Activated CD8-positive, alpha-beta memory T cell treated with anti-CD3 and anti-CD28 coated beads, Interleukin-2, amount 50 U/mL, for 48 hours (primary cell): ENCODE measurements around the gene TANK.
"Not testable (repeated sequence)": the region's sequence is repeated elsewhere in the genome, so short reads cannot be mapped to it uniquely, and the experiment has no call there.

Source experiments
- DNase-seq: peaks from one replicate; pipeline ENCODE4 v3.0.0-alpha.2; 2020

TANK gene

DNA sequence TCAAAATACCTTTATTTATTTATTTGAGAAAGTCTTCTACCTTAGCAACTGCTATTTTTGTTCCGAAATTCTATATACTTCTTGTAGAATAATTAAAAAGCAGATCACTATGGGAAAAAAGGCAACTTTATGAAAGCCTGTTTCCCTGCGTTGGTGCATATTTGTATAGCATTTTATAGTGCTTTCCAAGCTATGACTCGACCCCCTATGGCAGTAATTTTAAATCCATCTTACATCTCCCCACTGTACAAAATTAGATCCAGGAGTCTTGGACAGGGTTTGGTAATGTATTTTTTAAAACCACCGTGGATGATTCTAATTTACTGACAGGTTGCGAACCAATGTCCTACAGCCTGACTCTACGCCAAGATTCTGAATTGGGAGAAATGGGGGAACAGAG is 10.1 kb downstream of the TANK start:
- no peak for DNase-seq

DNA sequence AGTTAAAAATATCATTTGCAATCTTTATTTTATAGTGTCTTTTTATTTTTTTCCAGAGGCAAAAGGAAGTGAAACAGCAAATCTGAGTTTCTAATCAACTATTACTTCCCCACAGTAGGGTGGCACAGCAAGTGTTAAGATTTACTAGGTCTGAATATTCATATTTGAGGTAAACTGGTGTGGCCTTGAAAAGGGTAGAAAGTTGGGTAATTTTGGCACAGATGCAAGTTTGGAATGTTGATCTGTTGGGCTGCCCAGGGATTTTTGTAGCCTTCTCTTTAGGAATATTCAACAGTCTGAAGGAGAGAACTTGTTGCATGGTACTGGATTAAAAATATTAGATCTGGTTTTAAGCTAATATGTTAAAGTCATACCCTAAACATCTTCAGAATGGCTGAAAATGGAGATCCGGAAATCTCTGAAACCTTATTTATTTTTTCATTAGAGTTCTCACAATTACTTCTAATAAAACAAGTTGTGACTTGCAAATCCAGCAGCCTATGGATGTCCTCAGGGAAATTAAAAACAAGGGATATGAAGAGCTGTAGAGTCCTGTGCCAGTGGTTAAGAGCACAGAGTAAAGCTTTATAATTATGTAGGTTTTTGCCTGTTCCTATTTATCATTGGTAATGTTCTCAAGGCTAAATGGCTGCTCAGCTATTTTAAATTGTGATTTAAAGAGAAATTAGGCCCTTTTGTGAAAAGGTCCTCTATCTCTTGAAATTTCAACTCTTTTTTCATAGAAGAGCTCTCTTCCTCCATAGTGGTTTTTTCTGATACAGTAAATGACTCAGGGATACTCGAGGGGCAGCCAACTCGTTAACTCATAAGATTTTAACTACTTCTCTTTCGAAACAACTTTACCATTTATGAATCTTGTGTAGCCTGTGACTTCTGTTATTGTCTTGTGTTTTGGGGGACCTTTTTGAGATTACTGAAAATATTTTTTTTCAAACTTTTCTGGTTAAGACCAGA is 11.0 kb downstream of the TANK start:
- no peak for DNase-seq

DNA sequence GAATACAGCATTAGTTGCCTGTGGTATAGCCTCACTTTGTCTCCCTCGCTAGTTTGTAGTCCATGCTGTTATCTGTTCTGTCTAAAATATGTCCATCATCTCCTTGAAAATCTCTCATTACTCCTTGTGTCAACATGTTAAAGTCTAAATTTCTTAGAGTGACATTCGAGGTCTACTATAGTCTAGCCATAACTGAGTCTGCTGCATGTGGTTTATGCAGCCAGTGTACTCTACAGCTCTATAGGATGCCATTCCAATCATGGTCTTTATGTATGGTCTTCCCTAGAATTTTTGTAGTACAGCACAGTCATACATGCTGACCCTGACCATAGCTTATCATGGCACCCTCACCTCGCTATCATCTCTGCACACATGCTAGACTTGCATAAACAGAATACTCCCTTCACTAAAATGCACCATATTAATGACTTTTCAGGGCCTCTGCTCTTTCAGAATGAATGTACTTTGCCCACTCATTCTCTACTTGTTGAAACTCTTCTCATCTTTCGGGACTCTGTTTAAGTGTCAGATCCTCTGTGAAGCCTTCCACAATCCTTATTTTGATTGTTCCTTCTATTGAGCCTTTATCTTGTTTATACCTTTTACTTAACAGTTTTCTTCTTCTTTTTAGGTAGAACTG is 12.8 kb downstream of the TANK start:
- no peak for DNase-seq

DNA sequence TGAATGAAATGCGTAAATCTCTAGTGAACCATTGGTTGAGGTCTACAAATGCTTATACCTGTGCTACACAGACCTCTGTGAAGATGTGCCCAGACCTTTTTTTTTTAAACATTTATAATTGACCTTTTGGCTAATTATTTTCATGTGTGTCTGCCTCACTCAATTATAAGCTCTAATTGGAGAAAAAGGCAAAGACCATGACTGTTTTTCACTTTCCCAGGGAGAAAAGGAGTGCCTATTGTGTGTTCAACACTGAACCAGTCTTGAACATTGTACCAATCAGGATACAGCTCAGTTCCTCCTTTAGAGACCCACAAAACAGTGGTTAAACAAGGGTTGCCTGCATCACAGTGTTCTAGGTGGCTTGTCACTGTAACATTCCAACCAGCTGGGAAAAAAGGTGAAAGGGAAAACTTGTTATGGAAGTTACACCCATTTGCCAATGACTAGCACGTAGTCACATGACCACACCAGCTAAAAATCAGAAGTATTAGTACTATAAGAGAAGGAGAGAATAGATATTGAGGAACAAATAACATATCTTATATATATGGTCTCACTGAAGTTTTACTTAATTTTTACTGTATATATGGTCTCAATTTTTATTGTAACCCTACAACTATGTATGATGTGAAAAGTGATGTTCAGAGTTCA is 13.4 kb downstream of the TANK start:
- DNase-seq: no peak

DNA sequence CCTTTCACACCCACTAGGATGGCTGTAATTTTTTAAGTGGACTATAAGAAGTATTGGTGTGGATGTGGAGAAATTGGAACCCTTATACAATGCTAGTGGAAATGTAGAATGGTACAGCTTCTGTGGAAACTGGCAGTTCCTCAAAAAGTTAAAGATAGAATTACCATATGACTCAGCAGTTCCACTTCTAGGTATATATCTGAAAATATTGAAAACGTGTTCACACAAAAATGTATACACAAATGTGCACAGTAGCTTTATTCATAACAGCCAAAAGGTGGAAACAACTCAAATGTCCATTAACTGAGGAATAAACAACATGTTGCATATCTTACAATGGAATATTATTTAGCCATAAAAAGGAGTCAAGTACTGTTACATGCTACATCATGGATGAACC is 17.7 kb downstream of the TANK start:
- DNase-seq: no peak

DNA sequence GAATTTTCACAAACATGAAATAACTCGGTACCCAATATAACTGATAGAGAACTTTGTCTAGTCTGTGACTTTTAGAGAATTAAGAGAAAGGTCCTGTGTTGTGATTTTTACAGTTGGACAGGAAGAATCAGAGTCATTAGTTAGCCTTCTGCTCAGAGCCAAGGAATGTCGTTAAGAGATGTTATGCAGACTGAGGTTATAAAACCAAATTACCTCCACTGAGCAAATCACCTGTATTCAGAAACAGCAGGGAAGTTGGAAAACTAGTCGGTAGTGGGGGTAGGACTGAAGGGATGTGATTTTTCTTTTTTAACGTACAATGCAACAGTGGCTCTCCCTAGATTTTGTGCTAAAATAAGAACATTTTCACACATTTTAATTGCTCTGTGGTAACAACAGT is 18.5 kb downstream of the TANK start:
- DNase-seq: no peak

DNA sequence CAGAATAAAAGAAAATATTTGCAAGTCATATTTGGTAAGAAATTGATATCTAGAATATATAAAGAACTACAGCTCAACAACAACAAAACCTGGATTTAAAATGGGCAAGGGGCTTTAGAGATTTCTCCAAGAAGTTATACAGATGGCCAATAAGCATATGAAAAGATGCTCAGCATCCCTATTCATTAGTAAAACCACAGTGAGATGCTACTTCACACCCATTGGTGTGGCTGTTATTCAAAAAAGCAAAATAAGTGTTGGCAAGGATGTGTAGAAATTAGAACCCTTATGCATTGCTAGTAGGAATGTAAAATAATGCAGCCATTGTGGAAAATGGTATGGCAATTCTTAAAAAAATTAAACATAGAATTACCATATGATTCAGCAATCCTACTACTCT is 29.8 kb downstream of the TANK start:
- DNase-seq: no peak

DNA sequence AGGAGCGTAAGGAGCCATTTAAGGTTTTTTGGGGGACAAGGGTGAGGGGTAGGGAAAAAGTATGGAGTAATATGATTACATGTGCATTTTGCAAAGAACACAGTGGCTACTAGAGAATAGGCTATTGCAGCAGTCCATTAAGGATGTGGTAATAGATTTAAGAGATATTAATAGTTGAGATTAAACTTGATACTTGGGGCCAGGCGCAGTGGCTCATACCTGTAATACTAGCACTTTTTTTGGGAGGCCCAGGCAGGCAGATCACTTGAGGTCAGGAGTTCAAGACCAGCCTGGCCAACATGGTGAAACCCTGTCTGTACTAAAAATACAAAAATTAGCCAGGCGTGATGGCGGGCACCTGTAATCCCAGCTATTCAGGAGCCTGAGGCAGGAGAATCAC is 35.4 kb downstream of the TANK start:
- not testable (repeated sequence) for DNase-seq

DNA sequence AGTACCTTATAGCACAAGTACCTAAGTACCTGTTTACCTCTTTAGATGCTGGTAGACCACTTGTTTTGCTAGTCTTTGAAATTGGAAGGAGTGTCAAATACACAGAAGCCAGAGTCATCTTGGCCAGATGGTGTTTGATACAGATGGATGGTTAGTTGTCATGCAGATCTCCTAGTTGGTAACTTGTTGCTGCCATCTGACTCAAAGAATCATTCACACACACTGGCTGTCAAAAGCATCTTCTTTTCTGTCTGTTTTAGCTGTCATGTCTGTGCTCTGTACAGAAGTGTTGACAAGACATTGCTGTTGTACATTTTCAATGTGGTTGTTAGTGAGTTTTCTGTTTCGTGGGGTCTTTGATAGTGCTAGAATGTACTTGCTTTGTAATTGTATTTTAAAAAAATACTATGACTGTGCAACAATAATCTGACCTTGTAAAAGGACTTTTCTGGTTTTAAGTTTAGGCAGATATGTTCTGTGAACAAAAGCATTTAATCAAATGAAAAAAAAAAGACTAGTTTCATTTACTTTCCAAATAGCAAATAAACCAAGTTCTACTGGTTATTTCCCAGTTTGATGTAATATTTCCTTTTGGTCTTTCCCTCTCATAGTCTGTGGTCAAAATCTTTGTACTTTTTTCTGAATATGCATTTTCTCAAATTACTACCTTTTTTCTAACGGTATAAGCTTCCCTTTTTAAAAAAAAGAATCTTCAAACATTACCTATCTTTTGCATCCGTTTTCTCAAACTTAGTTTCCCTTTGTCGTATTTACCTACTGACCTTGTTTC is 39.9 kb downstream of the TANK start:
- no peak for DNase-seq

DNA sequence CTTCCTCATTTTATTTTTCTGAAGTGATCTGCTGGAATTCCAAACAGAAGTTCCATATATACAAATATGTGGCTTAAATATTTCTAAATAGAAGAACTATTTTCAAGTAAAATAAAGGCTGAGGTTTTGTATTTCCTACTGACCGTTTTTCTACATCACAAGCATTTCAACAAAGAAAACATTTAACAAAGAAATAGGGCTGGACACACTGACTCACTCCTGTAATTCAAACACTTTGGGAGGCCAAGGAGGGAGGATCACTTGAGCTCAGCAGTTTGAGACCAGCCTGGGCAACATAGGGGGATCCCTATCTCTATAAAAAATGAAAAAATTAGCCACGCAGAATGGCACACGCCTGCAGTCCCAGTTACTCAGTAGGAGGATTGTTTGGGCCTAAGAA is 44.6 kb downstream of the TANK start:
- no peak for DNase-seq

DNA sequence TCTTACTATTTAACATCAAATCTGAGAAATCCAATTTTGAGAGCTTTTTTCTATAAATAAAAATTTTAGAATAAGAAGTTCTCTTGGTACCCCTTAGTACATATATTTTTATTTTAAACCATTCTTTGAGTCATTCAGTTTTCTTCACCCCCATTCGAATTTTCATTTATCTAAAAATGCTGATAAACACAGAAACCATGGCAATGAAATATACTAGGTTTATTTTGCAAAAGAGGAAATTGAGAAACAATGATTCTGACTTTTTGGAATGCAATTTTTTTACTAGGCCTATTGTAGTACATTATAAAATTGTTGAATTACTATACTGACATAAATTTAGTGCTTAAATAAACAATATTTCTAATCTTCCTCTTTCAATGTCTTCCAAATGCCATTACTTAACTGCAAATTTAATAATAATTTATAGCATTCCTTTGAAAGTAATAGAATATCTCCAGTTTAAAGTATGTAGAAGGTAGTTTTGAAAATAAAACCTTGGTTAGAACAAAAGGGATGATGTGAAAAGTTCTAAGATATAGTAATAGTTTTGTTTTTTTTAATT is 46.3 kb downstream of the TANK start:
- no peak for DNase-seq

DNA sequence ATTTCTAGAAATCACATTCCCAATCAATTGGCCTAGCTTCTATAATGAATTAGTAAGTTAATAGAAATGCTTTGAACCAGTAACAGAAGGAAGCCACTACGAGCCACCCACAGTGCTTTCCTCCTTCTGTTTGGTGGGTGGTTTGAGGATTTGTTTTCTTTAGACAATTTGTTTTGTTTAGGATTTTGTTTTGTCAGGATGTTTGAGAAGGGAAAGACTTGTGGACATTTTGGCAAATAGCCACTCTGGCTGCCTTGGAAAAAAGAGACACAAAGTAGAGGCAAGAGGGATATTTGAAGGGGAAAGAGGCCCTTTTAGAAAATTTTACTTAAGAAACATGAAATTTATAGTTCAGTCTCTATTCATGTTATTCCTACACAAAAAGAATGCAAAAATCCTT is 47.7 kb downstream of the TANK start:
- DNase-seq: no peak

DNA sequence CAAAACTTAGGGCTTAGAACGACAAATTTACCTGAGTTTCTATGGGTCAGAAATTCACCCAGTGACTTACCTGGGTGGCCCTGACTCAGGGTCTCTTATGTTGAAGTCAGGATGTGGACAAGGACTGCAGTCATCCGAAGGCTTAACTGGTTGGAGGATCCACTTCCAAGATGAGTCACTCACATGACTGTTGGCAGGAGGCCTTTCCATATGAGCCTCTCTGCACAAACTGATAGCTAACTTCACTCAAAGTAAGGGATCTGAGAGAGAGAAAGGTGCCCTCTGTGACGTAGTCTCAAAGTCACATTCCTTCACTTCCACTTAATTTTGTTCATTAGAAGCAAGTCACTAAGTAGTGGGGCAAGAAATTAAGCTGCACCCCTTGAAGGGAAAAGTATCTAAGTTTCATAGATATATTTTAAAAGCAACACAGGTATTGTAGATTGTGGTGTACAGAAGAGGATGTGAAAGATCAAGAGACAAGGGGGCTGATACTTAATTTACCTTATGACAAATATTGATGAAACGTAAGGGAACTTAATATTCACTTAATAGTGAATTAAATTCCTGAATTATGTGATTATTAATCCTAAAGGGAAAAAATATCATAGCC is 48.4 kb downstream of the TANK start:
- no peak for DNase-seq

DNA sequence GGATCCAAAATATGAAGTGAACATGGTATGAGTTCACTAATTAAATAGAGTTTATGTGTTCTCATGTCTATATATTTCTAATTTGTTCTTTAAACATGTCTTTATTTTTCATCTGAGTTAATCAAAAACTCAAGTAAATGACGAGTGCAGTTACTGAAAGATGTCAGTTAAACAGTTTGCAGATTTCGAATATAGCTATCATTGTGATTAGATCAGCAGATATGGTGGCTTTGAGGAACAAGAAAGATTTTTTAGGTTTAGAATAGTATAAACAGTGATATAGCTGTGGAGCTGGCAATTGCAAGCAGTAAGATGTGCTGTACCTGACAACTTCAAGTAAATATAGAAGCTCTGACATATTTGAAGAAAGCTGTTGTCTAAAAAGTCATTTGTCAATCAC is 49.7 kb downstream of the TANK start:
- no peak for DNase-seq

DNA sequence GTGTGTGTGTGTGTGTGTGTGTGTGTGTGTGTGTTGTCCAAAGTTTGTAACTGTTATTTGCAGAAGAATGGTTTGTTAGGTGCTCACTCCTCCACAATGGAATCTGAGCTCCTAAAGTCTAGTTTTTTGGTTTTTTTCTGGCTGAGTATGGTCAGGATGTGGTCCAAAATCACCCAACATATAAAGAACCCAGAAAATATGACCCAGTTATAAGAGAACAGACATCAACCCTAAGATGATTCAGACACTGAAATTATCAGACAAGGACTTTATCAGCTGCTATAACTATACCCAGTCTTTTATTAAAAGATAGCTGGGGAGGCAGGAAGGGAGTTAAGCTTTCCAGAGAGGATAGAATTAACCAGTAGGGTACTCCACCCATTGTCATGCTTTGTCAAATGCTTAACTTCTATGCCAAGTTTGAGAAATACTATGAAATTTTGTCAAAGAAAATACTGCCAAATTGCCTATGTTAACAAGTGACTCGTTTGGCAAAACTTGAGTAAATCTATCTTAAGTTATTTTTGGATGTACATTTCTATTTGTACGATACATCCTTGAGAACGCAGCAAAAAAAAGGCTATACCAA is 57.5 kb downstream of the TANK start:
- DNase-seq: no peak

DNA sequence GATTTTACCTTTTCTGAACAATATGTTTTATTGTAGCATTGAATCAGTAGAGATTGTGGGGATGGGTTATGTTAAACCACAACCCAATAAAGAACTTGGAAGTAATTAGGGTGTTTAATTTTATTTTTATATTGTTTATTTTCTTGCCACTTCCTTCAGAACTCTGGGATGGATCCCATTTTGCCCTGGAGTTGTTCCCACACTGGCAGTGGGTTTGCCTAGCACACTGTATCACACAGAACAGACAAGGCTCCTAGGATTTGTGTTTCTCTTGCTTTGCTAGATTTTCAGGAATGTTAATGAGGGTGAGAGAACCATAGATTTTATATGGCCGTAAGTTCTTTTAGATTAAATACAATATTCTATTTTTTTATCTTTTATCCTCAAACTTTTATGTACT is 59.0 kb downstream of the TANK start:
- DNase-seq: no peak

DNA sequence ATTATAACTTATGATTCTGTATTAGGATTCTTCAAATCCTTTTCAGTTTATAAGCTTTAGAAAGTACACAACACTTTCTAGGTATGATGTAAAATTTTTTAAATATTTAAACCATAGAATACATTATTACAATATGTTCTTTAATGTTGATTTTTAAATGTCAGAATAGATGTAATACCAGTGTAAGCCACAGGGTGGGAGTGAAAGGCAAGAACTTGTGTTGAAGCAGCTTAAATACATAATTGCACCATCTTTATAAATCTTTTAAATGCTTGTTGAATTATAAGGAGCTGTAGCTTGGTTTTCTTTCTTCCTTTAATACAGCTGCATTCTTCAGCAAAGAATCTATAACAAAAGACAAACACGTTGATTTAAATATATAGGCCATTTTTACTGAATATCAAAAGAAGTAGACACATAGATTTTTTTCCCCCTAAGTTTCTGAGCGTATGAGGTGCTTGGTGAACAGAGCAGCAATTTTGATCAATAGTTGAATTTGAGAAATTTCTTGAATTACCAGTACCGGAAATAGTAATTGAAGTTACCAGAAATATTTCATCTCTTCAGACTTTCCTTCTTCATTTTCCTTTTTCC is 63.0 kb downstream of the TANK start:
- no peak for DNase-seq

DNA sequence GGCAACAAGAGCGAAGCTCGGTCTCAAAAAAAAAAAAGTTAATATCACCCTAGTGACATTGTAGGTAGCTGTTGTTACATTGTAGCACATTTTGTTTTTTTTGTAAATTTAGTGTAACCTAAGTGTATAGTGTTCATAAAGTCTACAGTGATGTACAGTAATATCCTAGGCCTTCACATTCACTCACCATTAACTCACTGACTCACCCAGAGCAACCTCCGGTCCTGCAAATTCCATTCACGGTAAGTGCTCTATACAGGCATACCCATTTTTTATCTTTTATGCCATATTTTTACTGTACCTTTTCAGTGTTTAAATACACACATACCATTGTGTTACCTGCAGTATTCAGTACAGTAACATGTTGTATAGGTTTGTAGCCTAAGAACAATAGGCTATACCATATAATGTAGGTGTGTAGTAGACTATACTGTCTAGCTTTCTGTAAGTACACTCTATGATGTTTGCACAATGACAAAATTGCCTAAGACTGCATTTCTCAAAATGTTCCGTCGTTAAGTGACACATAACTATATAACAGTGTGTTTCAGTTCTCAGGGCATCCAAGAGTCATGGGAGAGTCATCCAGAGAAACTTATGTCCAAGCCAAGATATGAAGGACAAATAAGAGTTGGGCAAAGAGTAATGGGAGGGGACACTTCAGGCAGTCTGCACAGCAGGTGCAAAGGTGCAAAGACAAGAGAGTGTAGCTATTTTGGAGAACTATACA is 68.4 kb downstream of the TANK start:
- DNase-seq: no peak

DNA sequence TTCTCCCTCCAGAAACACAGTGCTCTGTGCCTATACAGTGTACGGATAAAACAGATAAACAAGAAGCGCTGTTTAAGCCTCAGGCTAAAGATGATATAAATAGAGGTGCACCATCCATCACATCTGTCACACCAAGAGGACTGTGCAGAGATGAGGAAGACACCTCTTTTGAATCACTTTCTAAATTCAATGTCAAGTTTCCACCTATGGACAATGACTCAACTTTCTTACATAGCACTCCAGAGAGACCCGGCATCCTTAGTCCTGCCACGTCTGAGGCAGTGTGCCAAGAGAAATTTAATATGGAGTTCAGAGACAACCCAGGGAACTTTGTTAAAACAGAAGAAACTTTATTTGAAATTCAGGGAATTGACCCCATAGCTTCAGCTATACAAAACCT is 70.7 kb downstream of the TANK start:
- DNase-seq: no peak

DNA sequence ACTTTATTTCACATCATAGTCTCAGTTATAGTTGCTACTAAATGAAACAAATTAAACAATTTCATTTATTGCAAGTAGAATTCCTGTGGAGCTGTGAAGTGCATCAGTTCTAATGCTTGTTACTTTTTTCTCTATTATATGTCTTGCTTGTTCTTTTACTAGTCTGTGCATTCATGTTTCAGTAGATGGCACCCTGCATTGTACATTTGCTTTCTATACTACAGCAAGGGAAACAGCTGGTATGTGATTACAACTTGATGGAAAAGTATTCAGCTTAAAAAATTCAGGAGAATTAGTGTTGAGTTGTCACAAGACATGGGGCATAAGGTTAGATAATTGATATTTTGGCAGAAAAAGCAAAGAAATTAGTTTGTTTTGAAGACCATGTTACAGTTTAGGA is 72.3 kb downstream of the TANK start:
- no peak for DNase-seq
